Measurements from ENCODE around the gene RRP9. TPM values are rescaled to one million over a fixed set of nuclear protein-coding genes. Genes with fewer than 3 reads are reported as not detected.
"Not testable (repeated sequence)": the region's sequence is repeated elsewhere in the genome, so short reads cannot be mapped to it uniquely, and the experiment has no call there.

The RRP9 gene
- total RNA-seq, 1 donor from 2014 or later, result 12.5 TPM

- intact Hi-C loops (cut with DNase I), result no loop called here
- TF ChIP-seq CTCF (IDR thresholded peaks at IDR 0.05), result no peak
- no peak for TF ChIP-seq POLR2A (IDR thresholded peaks at IDR 0.05)
- TF ChIP-seq POLR2AphosphoS5 (IDR thresholded peaks at IDR 0.05; ENCODE audit: insufficient read depth in 1 of 2, low read depth in 1 of 2), result no peak
- DNase-seq (ENCODE audit: extremely low spot score in 2 of 2), result no peak
- Histone ChIP-seq H3K9me3 (no peaks in the 10 kb centered on the region), H3K36me3 (peaks cover 0 to 23% of the 10 kb centered on the region in 2 donors), H3K27ac (no peak overlapping the region), H3K4me3 (no peak overlapping the region), H3K27me3 (no peaks in the 10 kb centered on the region), H3K4me1 (no peaks in the 10 kb centered on the region)
These were observed 11.3 kb downstream of the RRP9 start for GRCh38 chr3:51930439-51930838.

- intact Hi-C loops (cut with DNase I), result no loop called here
- H3K4me3 ChIP-seq, result no peak overlapping the region
- TF ChIP-seq CTCF (IDR thresholded peaks at IDR 0.05), result no peak
- no peak for TF ChIP-seq POLR2A (IDR thresholded peaks at IDR 0.05)
- TF ChIP-seq POLR2AphosphoS5 (IDR thresholded peaks at IDR 0.05; ENCODE audit: insufficient read depth in 1 of 2, low read depth in 1 of 2), result no peak
- no peaks in the 10 kb centered on the region for H3K4me1 ChIP-seq
- peaks cover 0 to 14% of the 10 kb centered on the region in 2 donors for H3K36me3 ChIP-seq
- no peaks in the 10 kb centered on the region for H3K27me3 ChIP-seq
- no peak for DNase-seq (ENCODE audit: extremely low spot score in 2 of 2)
- no peaks in the 10 kb centered on the region for H3K9me3 ChIP-seq
- no peak overlapping the region for H3K27ac ChIP-seq
These were observed 12.2 kb downstream of the RRP9 start for GRCh38 chr3:51929420-51930003.

GRCh38 chr3:51928981-51929380, 12.7 kb downstream of the RRP9 start:
- H3K4me3 ChIP-seq; H3K4me1 ChIP-seq; H3K9me3 ChIP-seq; intact Hi-C loops (cut with DNase I); H3K27me3 ChIP-seq; DNase-seq (ENCODE audit: extremely low spot score in 2 of 2); H3K27ac ChIP-seq; H3K36me3 ChIP-seq: not testable (repeated sequence)

GRCh38 chr3:51928438-51928837, 13.3 kb downstream of the RRP9 start:
- no peaks in the 10 kb centered on the region for H3K4me1 ChIP-seq
- no peak for TF ChIP-seq POLR2AphosphoS5 (IDR thresholded peaks at IDR 0.05; ENCODE audit: insufficient read depth in 1 of 2, low read depth in 1 of 2)
- TF ChIP-seq POLR2A (IDR thresholded peaks at IDR 0.05), result no peak
- no peak for TF ChIP-seq CTCF (IDR thresholded peaks at IDR 0.05)
- intact Hi-C loops (cut with DNase I), result no loop called here
- H3K36me3 ChIP-seq, result peaks cover 0 to 3% of the 10 kb centered on the region in 2 donors
- H3K9me3 ChIP-seq, result no peaks in the 10 kb centered on the region
- no peaks in the 10 kb centered on the region for H3K27me3 ChIP-seq
- DNase-seq (ENCODE audit: extremely low spot score in 2 of 2), result no peak
- H3K4me3 ChIP-seq, result no peak overlapping the region
- H3K27ac ChIP-seq, result no peak overlapping the region

GRCh38 chr3:51927061-51927977, 14.4 kb downstream of the RRP9 start:
- Histone ChIP-seq H3K9me3 (no peaks in the 10 kb centered on the region), H3K36me3 (no peaks in the 10 kb centered on the region), H3K27ac (no peak overlapping the region), H3K27me3 (no peaks in the 10 kb centered on the region), H3K4me1 (no peaks in the 10 kb centered on the region), H3K4me3 (no peak overlapping the region)
- intact Hi-C loops (cut with DNase I), result no loop called here
- DNase-seq (ENCODE audit: extremely low spot score in 2 of 2), result no peak
- TF ChIP-seq POLR2A (IDR thresholded peaks at IDR 0.05), result no peak
- no peak for TF ChIP-seq POLR2AphosphoS5 (IDR thresholded peaks at IDR 0.05; ENCODE audit: insufficient read depth in 1 of 2, low read depth in 1 of 2)
- no peak for TF ChIP-seq CTCF (IDR thresholded peaks at IDR 0.05)
